T1000 (cell line): ENCODE data around the gene UMAD1.

Experiments used
- DNase-seq: peaks from one replicate; lab custom pipeline; 2025; ENCODE audit warnings: mixed read lengths; lab: John Stamatoyannopoulos, UW

The UMAD1 gene

GRCh38 chr7:7640221-7641128 is at the start of gene UMAD1:
UMAD1 (plus strand) TSS chr7:7640752; CDS start chr7:7673372, 32,620 bp downstream.
- peak; percentile 96 for DNase-seq

- no peak for DNase-seq
Measured at GRCh38 chr7:7595451-7595850, 45.1 kb upstream of the UMAD1 start.

- DNase-seq, result no peak
Measured at GRCh38 chr7:7596176-7596575, 44.4 kb upstream of the UMAD1 start.

- no peak for DNase-seq
Measured at GRCh38 chr7:7607010-7607409, 33.5 kb upstream of the UMAD1 start.

GRCh38 chr7:7609330-7609729 is 31.2 kb upstream of the UMAD1 start:
- DNase-seq, result no peak

- no peak for DNase-seq
Measured at GRCh38 chr7:7612519-7612918, 28.0 kb upstream of the UMAD1 start.

- no peak for DNase-seq
Measured at GRCh38 chr7:7613210-7613609, 27.3 kb upstream of the UMAD1 start.

- DNase-seq, result no peak
Measured at GRCh38 chr7:7614018-7614741, 26.4 kb upstream of the UMAD1 start.

GRCh38 chr7:7617550-7617949 is 23.0 kb upstream of the UMAD1 start:
- no peak for DNase-seq

GRCh38 chr7:7618410-7618809 is 22.1 kb upstream of the UMAD1 start:
- no peak for DNase-seq

GRCh38 chr7:7620236-7620635 is 20.3 kb upstream of the UMAD1 start:
- DNase-seq, result no peak

- no peak for DNase-seq
Measured at GRCh38 chr7:7620644-7621210, 19.8 kb upstream of the UMAD1 start.

- DNase-seq, result no peak
Measured at GRCh38 chr7:7628476-7628875, 12.1 kb upstream of the UMAD1 start.

- DNase-seq, result no peak
Measured at GRCh38 chr7:7630626-7631329, 9.8 kb upstream of the UMAD1 start.

- DNase-seq, result no peak
Measured at GRCh38 chr7:7639421-7639820, 1.1 kb upstream of the UMAD1 start.

GRCh38 chr7:7639847-7640220 is 718 bp upstream of the UMAD1 start:
- no peak for DNase-seq

- peak; percentile 35 for DNase-seq
Measured at GRCh38 chr7:7641129-7641663, 644 bp downstream of the UMAD1 start.

- no peak for DNase-seq
Measured at GRCh38 chr7:7642081-7642480, 1.5 kb downstream of the UMAD1 start.

- DNase-seq, result no peak
Measured at GRCh38 chr7:7647495-7648036, 7.0 kb downstream of the UMAD1 start.

- DNase-seq, result no peak
Measured at GRCh38 chr7:7650682-7651206, 10.2 kb downstream of the UMAD1 start.

GRCh38 chr7:7651479-7651878 is 10.9 kb downstream of the UMAD1 start:
- no peak for DNase-seq
